ENCODE measurements around the gene BOC.

The BOC gene

GRCh38 chr3:113251817-113252216 is 40.5 kb downstream of the BOC start:
- no peak for DNase-seq (ENCODE audit: low spot score)

- no peak for DNase-seq (ENCODE audit: low spot score)
These were observed 41.2 kb downstream of the BOC start for GRCh38 chr3:113252553-113252952.

- no peak for DNase-seq (ENCODE audit: low spot score)
These were observed 42.3 kb downstream of the BOC start for GRCh38 chr3:113253702-113254101.

GRCh38 chr3:113254171-113254947 is 43.0 kb downstream of the BOC start:
- DNase-seq (ENCODE audit: low spot score): no peak

GRCh38 chr3:113255100-113255853 is 43.9 kb downstream of the BOC start:
- no peak for DNase-seq (ENCODE audit: low spot score)

- no peak for DNase-seq (ENCODE audit: low spot score)
These were observed 44.7 kb downstream of the BOC start for GRCh38 chr3:113255854-113256615.

- no peak for DNase-seq (ENCODE audit: low spot score)
These were observed 47.0 kb downstream of the BOC start for GRCh38 chr3:113258361-113258760.

- no peak for DNase-seq (ENCODE audit: low spot score)
These were observed 47.8 kb downstream of the BOC start for GRCh38 chr3:113259196-113259595.

- no peak for DNase-seq (ENCODE audit: low spot score)
These were observed 49.8 kb downstream of the BOC start for GRCh38 chr3:113261063-113261625.

- DNase-seq (ENCODE audit: low spot score): no peak
These were observed 50.4 kb downstream of the BOC start for GRCh38 chr3:113261626-113262303.

GRCh38 chr3:113262304-113262665 is 50.9 kb downstream of the BOC start:
- no peak for DNase-seq (ENCODE audit: low spot score)

- DNase-seq (ENCODE audit: low spot score): no peak
These were observed 51.7 kb downstream of the BOC start for GRCh38 chr3:113263020-113263419.

- no peak for DNase-seq (ENCODE audit: low spot score)
These were observed 52.4 kb downstream of the BOC start for GRCh38 chr3:113263778-113264177.

- DNase-seq (ENCODE audit: low spot score): peak; percentile 74
These were observed 53.1 kb downstream of the BOC start for GRCh38 chr3:113264283-113265131.

- no peak for DNase-seq (ENCODE audit: low spot score)
These were observed 53.9 kb downstream of the BOC start for GRCh38 chr3:113265231-113265630.

- no peak for DNase-seq (ENCODE audit: low spot score)
These were observed 55.4 kb downstream of the BOC start for GRCh38 chr3:113266738-113267137.

- DNase-seq (ENCODE audit: low spot score): no peak
These were observed 57.0 kb downstream of the BOC start for GRCh38 chr3:113268311-113268710.

GRCh38 chr3:113268942-113269341 is 57.6 kb downstream of the BOC start:
- DNase-seq (ENCODE audit: low spot score): no peak

GRCh38 chr3:113269661-113270060 is 58.3 kb downstream of the BOC start:
- DNase-seq (ENCODE audit: low spot score): no peak

- no peak for DNase-seq (ENCODE audit: low spot score)
These were observed 58.7 kb downstream of the BOC start for GRCh38 chr3:113270068-113270467.

GRCh38 chr3:113270786-113271185 is 59.4 kb downstream of the BOC start:
- no peak for DNase-seq (ENCODE audit: low spot score)

Data from ecto neural progenitor cell (in vitro differentiated cells).